Esophagus squamous epithelium (tissue), 4 donors: ENCODE results near the gene MARCHF2.

Experiments used
- CTCF ChIP-seq, 6 experiments: fragments of 450-650 bp in 4 of 6; fragments of 200-600 bp in 2 of 6; sonication (generic) in 2 of 6; IDR thresholded peaks; one replicate each; pipeline ENCODE4 v1.5.1; 2016 to 2019; ENCODE audit warnings: antibody characterized with exemption in 6 of 6, mild to moderate bottlenecking in 4 of 6, moderate library complexity in 4 of 6
- POLR2A ChIP-seq, 4 donors: fragments of 450-650 bp; IDR thresholded peaks; one replicate each; pipeline ENCODE4 v1.6.1; 2017; ENCODE audit warnings: antibody characterized with exemption in 4 of 4, mild to moderate bottlenecking in 4 of 4, moderate library complexity in 3 of 4

- TF ChIP-seq POLR2A (IDR thresholded peaks at IDR 0.05) (no peak), CTCF (IDR thresholded peaks at IDR 0.05) (no peak)
Observed at GRCh38 chr19:8461376-8461775, 48.3 kb downstream of the MARCHF2 start.
